Activated naive CD8-positive, alpha-beta T cell (primary cell): ENCODE measurements around the gene CCDC80.

Source experiments
- H3K27ac Mint-ChIP-seq: one replicate; pipeline ENCODE4 v1.8.0; 2021; ENCODE audit warnings: mixed read lengths
- H3K27me3 Mint-ChIP-seq: one replicate; pipeline ENCODE4 v1.8.0; 2021; ENCODE audit warnings: mixed read lengths
- H3K36me3 Mint-ChIP-seq: one replicate; pipeline ENCODE4 v1.8.0; 2021; ENCODE audit warnings: mixed read lengths
- H3K4me1 Mint-ChIP-seq: one replicate; pipeline ENCODE4 v1.8.0; 2021; ENCODE audit warnings: low read depth, mixed read lengths
- H3K4me3 Mint-ChIP-seq: one replicate; pipeline ENCODE4 v1.8.0; 2021; ENCODE audit warnings: mild to moderate bottlenecking, mixed read lengths
- H3K9me3 Mint-ChIP-seq: one replicate; pipeline ENCODE4 v1.8.0; 2021; ENCODE audit warnings: low read depth, mixed read lengths

CCDC80 gene

DNA sequence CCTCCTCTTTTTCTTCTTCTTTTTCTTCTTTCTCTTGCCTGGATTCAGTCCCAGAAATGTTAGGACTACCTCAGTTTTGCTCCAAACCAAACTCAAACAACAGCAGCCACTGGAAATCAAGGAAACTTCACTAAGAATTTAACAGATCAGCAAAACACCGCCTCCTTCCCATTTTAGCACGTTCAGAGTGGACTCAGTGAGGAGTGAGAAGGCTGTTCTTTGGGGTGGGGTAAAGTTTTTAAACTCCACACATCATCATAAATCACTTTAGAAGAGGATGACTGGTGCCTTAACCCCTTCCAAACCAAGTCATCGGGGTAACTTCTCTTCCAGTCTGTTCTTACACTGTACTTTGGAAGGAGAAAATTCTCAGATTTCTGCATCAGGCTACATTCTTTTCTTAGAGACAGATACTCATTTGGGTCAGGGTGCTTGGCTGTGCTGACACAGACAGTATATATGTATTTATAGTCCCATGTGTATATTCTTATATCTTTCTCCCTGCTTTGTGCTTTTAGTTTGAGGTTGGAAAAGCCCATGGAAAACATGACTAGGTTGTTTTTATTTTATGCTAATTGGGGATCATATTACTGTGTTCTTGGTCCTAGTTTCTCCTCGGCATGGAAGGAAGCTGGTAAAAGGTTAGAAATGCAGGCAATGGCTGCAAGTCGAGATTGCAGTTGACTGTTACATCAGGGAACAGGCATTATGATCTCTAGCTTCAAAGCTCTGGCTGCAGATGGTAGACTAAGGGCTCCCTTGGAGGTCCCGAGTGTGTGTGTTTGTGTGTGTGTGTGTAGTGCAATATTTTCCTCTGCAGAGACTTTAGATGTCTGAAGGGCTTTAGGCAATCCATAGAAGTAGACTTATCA, at the start of gene CCDC80:
Gene CCDC80 (minus strand): TSS at position 214 of the 872 bp plus-strand sequence. CDS start 1,238 bp downstream, outside the sequence.
- H3K4me3 Mint-ChIP-seq, result no peak within 1 kb of the TSS
- H3K4me1 Mint-ChIP-seq, result peaks cover 8% of the 10 kb centered on the region
- H3K36me3 Mint-ChIP-seq, result no peaks in the 10 kb centered on the region
- H3K27me3 Mint-ChIP-seq, result peaks cover 1% of the 10 kb centered on the region
- no peaks in the 10 kb centered on the region for H3K9me3 Mint-ChIP-seq
- no peak within 1 kb of the TSS for H3K27ac Mint-ChIP-seq

DNA sequence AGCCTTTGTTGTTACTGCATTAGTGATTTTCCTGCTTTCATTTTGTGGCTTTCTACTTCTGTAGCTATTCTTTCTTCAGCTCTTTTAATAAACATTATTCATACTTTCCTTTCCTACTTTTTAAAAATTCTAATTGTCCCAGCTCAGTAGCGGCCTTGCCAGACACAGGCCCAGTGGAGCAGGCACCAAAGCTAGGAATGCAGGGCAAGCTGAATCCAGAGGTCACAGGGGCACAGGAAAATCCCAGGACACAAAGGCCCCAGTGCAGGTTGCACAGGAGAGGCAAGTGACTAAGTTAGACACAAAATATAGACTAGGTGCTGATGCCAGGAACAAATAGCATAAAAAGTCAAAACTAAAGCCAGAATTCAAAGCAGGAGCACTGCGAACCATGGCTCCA, 49.0 kb upstream of the CCDC80 start:
- Mint-ChIP-seq H3K4me1 (peaks cover 7% of the 10 kb centered on the region), H3K27me3 (peaks cover 2% of the 10 kb centered on the region), H3K27ac (no peak overlapping the region), H3K36me3 (no peaks in the 10 kb centered on the region), H3K9me3 (no peaks in the 10 kb centered on the region), H3K4me3 (no peak overlapping the region)

GRCh38 chr3:112689385-112689784, 48.4 kb upstream of the CCDC80 start:
- peaks cover 2% of the 10 kb centered on the region for H3K27me3 Mint-ChIP-seq
- H3K4me3 Mint-ChIP-seq, result no peak overlapping the region
- H3K36me3 Mint-ChIP-seq, result no peaks in the 10 kb centered on the region
- no peak overlapping the region for H3K27ac Mint-ChIP-seq
- no peaks in the 10 kb centered on the region for H3K9me3 Mint-ChIP-seq
- H3K4me1 Mint-ChIP-seq, result peaks cover 7% of the 10 kb centered on the region

GRCh38 chr3:112688819-112689218, 47.9 kb upstream of the CCDC80 start:
- Mint-ChIP-seq H3K9me3 (no peaks in the 10 kb centered on the region), H3K27ac (no peak overlapping the region), H3K27me3 (peaks cover 2% of the 10 kb centered on the region), H3K4me3 (no peak overlapping the region), H3K4me1 (peaks cover 7% of the 10 kb centered on the region), H3K36me3 (no peaks in the 10 kb centered on the region)

DNA sequence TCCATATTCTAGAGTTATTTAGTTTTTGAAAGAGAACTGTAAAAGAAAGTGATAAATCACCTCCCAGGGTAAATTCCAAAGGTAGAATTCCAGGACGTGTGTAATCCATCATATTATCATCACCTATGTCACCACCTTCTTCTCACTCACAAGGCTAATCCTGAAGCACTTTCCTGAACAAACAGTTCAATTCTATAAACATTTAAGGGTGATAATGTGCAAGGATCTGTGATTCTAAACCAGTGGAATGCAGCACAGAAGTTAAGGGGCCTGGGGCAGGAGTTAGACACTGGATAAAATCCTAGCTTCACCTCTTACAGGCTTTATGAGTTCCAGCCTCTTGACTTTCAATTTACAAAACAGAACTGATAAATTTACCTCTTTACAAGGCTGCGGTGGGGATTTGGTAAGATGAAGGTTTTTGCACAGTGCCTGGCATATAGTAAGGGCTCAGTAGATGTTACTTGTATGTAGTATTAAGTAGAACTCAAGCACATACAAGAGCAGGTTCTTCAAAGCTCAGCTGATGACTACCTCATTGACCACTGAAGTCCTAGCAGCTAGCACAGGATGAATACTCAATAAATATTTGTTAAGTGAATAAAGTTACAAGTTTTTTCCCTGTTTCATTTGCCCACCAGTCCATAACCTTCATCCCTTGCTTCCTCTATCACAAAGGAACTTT, 47.3 kb upstream of the CCDC80 start:
- no peaks in the 10 kb centered on the region for H3K9me3 Mint-ChIP-seq
- H3K27ac Mint-ChIP-seq, result no peak overlapping the region
- no peak overlapping the region for H3K4me3 Mint-ChIP-seq

GRCh38 chr3:112687616-112688015, 46.7 kb upstream of the CCDC80 start:
- Mint-ChIP-seq H3K4me1 (peaks cover 7% of the 10 kb centered on the region), H3K36me3 (no peaks in the 10 kb centered on the region), H3K27me3 (peaks cover 2% of the 10 kb centered on the region), H3K9me3 (no peaks in the 10 kb centered on the region), H3K27ac (no peak overlapping the region), H3K4me3 (no peak overlapping the region)

More for the DNA sequence above, 47.3 kb upstream of the CCDC80 start:
- H3K27me3 Mint-ChIP-seq, result peaks cover 2% of the 10 kb centered on the region
- peaks cover 7% of the 10 kb centered on the region for H3K4me1 Mint-ChIP-seq
- H3K36me3 Mint-ChIP-seq, result no peaks in the 10 kb centered on the region

GRCh38 chr3:112687211-112687610, 46.3 kb upstream of the CCDC80 start:
- H3K27me3 Mint-ChIP-seq, result peaks cover 2% of the 10 kb centered on the region
- no peak overlapping the region for H3K27ac Mint-ChIP-seq
- peaks cover 7% of the 10 kb centered on the region for H3K4me1 Mint-ChIP-seq
- H3K4me3 Mint-ChIP-seq, result no peak overlapping the region
- no peaks in the 10 kb centered on the region for H3K9me3 Mint-ChIP-seq
- H3K36me3 Mint-ChIP-seq, result no peaks in the 10 kb centered on the region

- H3K27me3 Mint-ChIP-seq, result peaks cover 2% of the 10 kb centered on the region
- no peak overlapping the region for H3K4me3 Mint-ChIP-seq
- peaks cover 9% of the 10 kb centered on the region for H3K4me1 Mint-ChIP-seq
- H3K9me3 Mint-ChIP-seq, result no peaks in the 10 kb centered on the region
- no peaks in the 10 kb centered on the region for H3K36me3 Mint-ChIP-seq
- H3K27ac Mint-ChIP-seq, result no peak overlapping the region
These were observed 45.2 kb upstream of the CCDC80 start for GRCh38 chr3:112685956-112686799.

DNA sequence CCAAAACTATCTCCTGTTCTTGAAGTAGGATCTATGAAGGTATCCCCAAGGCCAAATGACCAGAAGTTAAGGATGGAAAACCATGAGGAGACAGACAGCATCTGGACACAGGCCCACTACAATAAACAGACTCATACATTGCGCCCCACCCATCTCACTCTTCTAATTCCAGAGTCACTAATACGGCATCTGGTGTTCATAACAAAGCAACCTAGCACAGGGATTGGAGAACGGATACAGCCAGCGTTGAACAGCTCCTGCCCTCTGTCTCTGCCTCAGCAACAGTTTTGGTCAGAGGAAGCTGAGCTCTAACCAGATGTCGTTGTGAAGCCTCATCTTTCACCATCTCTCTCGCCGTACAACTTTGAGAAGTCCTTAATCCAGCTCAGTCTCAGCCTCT, 44.5 kb upstream of the CCDC80 start:
- H3K4me3 Mint-ChIP-seq, result no peak overlapping the region
- no peaks in the 10 kb centered on the region for H3K36me3 Mint-ChIP-seq
- peaks cover 2% of the 10 kb centered on the region for H3K27me3 Mint-ChIP-seq
- no peaks in the 10 kb centered on the region for H3K9me3 Mint-ChIP-seq
- H3K4me1 Mint-ChIP-seq, result peaks cover 9% of the 10 kb centered on the region
- no peak overlapping the region for H3K27ac Mint-ChIP-seq

DNA sequence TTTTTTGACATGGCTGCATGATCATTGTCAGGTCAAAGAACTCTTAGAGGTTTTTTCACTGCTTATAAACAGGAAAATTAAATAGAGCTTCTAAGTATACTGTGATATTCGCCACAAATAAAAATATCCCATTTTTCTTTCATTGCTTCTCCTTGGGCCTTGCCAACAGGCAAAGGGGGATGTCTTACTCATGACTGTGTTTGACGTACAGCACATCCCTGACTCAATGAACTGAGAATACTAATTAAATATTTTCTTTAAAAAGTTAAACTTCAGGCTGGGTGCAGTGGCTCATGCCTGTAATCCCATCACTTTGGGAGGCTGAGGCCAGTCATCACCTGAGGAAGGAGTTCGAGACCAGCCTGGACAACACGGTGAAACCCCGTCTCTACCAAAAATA, 41.4 kb upstream of the CCDC80 start:
- Mint-ChIP-seq H3K4me1 (peaks cover 8% of the 10 kb centered on the region), H3K36me3 (no peaks in the 10 kb centered on the region), H3K9me3 (no peaks in the 10 kb centered on the region), H3K27me3 (peaks cover 2% of the 10 kb centered on the region), H3K4me3 (no peak overlapping the region), H3K27ac (no peak overlapping the region)

DNA sequence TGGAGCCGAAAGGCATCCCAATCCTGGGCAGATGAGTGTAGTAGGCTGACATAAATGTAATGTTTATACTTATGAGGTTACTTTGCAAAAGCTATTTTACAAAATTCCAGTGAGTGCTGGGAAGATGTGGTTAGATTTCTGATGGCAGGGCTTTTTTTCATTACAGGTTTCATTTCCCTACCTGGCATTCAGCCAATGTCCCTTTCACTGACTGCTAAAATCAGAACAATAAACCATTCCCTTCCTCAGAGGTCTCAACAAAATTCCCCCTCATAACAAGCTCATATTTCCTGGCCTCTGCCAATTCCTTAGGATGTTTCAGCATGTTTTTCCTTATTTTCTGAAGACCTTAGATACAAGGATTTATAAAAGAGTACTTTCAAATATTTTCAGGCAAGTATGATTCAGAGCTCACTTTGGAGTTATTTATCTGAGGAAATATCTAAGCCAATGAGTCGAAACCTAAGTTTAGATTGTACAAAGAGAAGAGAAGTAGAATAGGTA, 40.9 kb upstream of the CCDC80 start:
- Mint-ChIP-seq H3K4me3 (no peak overlapping the region), H3K9me3 (no peaks in the 10 kb centered on the region), H3K4me1 (peaks cover 12% of the 10 kb centered on the region), H3K27ac (no peak overlapping the region), H3K36me3 (no peaks in the 10 kb centered on the region), H3K27me3 (peaks cover 2% of the 10 kb centered on the region)

DNA sequence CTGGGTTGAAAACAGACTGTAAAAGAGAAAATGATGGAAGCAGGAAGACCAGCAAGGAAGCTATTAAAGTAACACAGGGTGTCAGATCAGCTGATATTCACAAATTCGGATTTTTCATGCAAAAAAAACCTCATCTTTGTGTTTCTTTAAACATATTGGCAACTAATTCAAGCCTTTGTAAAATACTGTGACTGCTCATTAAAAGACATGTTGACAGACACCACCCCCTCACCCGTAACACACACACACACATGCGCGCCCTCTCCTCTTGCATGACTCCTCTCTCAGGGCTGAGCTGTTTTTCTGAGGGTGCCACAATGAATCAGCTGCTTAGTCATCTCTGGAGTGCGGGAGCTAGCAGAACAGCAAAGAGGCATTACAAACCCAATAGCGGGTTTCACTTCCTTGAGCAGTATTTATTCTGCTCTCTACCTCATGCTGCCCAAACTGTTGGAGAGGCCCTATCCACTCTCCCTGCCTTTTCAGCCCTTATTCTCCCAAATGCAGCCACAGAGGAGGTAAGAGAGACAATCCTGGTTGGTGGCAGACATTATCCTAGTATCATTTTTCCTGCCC, 35.8 kb upstream of the CCDC80 start:
- peaks cover 42% of the 10 kb centered on the region for H3K4me1 Mint-ChIP-seq
- no peaks in the 10 kb centered on the region for H3K9me3 Mint-ChIP-seq
- H3K27me3 Mint-ChIP-seq, result peaks cover 2% of the 10 kb centered on the region
- H3K4me3 Mint-ChIP-seq, result peak overlapping the region; percentile 47
- H3K36me3 Mint-ChIP-seq, result no peaks in the 10 kb centered on the region
- H3K27ac Mint-ChIP-seq, result peak overlapping the region; percentile 65

DNA sequence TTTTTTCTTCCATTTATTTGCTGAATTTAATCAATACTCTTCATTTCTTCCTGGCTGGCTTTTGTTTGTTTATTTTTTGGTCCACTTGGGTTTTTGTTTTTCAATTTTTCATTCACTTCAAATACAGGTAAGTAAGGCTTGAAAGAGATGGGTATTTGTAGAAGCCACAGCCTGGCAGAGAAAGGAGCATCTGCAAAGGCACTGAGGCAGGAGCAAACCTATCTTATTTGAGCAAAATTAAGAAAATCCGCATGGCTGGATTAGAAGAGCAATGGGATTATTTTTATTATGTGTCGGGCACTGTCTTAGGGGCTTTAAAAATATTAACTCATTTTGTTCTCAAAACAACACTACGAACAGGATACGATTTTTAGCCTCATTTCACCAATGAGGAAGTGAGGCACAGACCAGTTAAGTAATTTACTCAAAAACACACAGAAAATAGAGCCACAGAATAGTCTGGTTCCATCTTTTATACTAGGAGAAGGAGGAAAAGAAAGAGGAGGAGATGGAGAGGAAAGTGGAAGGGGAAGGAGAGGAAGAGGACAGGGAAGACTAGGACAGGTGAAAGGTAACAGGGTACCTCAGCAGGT, 35.1 kb upstream of the CCDC80 start:
- Mint-ChIP-seq H3K27ac (peak overlapping the region; percentile 65), H3K36me3 (no peaks in the 10 kb centered on the region), H3K4me3 (peak overlapping the region; percentile 47), H3K27me3 (peaks cover 2% of the 10 kb centered on the region), H3K4me1 (peaks cover 46% of the 10 kb centered on the region), H3K9me3 (no peaks in the 10 kb centered on the region)

GRCh38 chr3:112675349-112675748, 34.4 kb upstream of the CCDC80 start:
- Mint-ChIP-seq H3K4me3 (no peak overlapping the region), H3K27ac (peak overlapping the region; percentile 50), H3K27me3 (peaks cover 2% of the 10 kb centered on the region), H3K36me3 (no peaks in the 10 kb centered on the region), H3K4me1 (peaks cover 46% of the 10 kb centered on the region), H3K9me3 (no peaks in the 10 kb centered on the region)
